ENCODE results near the gene FGR. TPM values are rescaled to one million over a fixed set of nuclear protein-coding genes. Genes with fewer than 3 reads are reported as not detected.
A peak's percentile ranks its signal among the peaks of the same experiment; 100 is the strongest.

The FGR gene
- total RNA-seq, 1 experiment from 2014 or later: not detected

- H3K27me3 ChIP-seq (ENCODE audit: insufficient read depth, low read length): no peaks in the 10 kb centered on the region
- no peak overlapping the region for H3K4me3 ChIP-seq (replicated peaks in 1 of 2; ENCODE audit: low read depth in 1 of 2, low read length in 2 of 2)
- no TSS peak for BruUV-seq (replicated peaks)
- no peaks in the 10 kb centered on the region for H3K36me3 ChIP-seq (ENCODE audit: control insufficient read depth in 1 of 2, insufficient read depth in 2 of 2, low read length in 2 of 2)
- DNase-seq (ENCODE audit: low read depth, low spot score) (no peak), ATAC-seq (no peak)
- ChIA-PET POLR2A (interaction anchor here (0.6 kb wide), 1 partner anchor 370 kb away, joined by 3 read pairs; no protein-coding TSS in a partner anchor), RAD21 (ENCODE audit: low non-redundant PET in 1 of 2, low total read pairs in 2 of 2, uncharacterized antibody in 2 of 2, unreplicated experiment in 2 of 2) (no interaction called here), CTCF (no interaction called here)
- intact Hi-C loops (cut with micrococcal nuclease): no loop called here
- no peaks in the 10 kb centered on the region for H3K79me2 ChIP-seq (ENCODE audit: insufficient read depth, low read length)
- H2AFZ ChIP-seq (ENCODE audit: low read depth, low read length, poor library complexity, severe bottlenecking): peak overlapping the region; percentile 79
- H3K4me2 ChIP-seq (ENCODE audit: low read length): peak overlapping the region; percentile 67
- H3K4me1 ChIP-seq (ENCODE audit: control insufficient read depth in 1 of 2, insufficient read depth in 2 of 2, low read length in 2 of 2): peaks cover 22 to 53% of the 10 kb centered on the region in 2 experiments
- no peak overlapping the region for H3K27ac ChIP-seq (ENCODE audit: low read depth, low read length)
- TF ChIP-seq ZNF274 (IDR thresholded peaks at IDR 0.05; ENCODE audit: low read depth, low read length) (no peak), EZH2 (IDR thresholded peaks at IDR 0.05) (no peak), ATF3 (IDR thresholded peaks at IDR 0.05) (no peak), POLR2AphosphoS5 (IDR thresholded peaks at IDR 0.05; ENCODE audit: low read depth, low read length) (no peak), ZFX (IDR thresholded peaks at IDR 0.05) (no peak), YY1 (IDR thresholded peaks at IDR 0.05; ENCODE audit: extremely low read depth, insufficient replicate concordance, low read depth, low read length) (no peak), SRF (IDR thresholded peaks at IDR 0.05; ENCODE audit: low read depth) (no peak), REST (IDR thresholded peaks at IDR 0.05; ENCODE audit: low read depth) (no peak), CEBPB (IDR thresholded peaks at IDR 0.05; ENCODE audit: low read depth) (no peak), FOSL1 (IDR thresholded peaks at IDR 0.05; ENCODE audit: low read depth) (no peak), RAD21 (IDR thresholded peaks at IDR 0.05; ENCODE audit: low read depth) (no peak)
- H4K20me1 ChIP-seq (ENCODE audit: insufficient read depth): no peaks in the 10 kb centered on the region
- no peaks in the 10 kb centered on the region for H3K9me3 ChIP-seq (ENCODE audit: control insufficient read depth in 1 of 2, insufficient read depth in 1 of 2, low read depth in 1 of 2, low read length in 2 of 2)
- H3K9me2 ChIP-seq (ENCODE audit: insufficient read depth): no peaks in the 10 kb centered on the region
- H3K9ac ChIP-seq (ENCODE audit: low read length): no peak overlapping the region
Measured at GRCh38 chr1:27666294-27666693, 31.3 kb upstream of the FGR start.
